Adrenal gland (tissue), 12 donors: ENCODE measurements around the gene DUSP16. TPM values are rescaled to one million over a fixed set of nuclear protein-coding genes. Genes with fewer than 3 reads are reported as not detected.

Experiments used
- DNase-seq, 7 donors: peaks; one replicate each; pipeline ENCODE4 v3.0.0-alpha.2; 2019 to 2020
- H3K27ac ChIP-seq, 5 donors: fragments of 200-600 bp; sonication (generic) in 4 of 5; 1 replicate in 3 of 5; 2 replicates in 2 of 5; pipeline versions ENCODE4 v1.5.1 to v1.8.0; 2016 to 2020; ENCODE audit warnings: mild to moderate bottlenecking in 1 of 5
- H3K27me3 ChIP-seq: fragments of 200-600 bp; 2 replicates; pipeline ENCODE4 v1.8.0; 2021
- H3K36me3 ChIP-seq, 2 donors: fragments of 200-600 bp; replicated peaks in 1 of 2; 1 replicate in 1 of 2; 2 replicates in 1 of 2; pipeline versions ENCODE4 v1.5.1 to v1.8.0; 2018 to 2022
- H3K4me1 ChIP-seq, 2 donors: fragments of 200-600 bp; replicated peaks in 1 of 2; 1 replicate in 1 of 2; 2 replicates in 1 of 2; pipeline versions ENCODE4 v1.5.1 to v1.8.0; 2018 to 2021
- H3K4me3 ChIP-seq, 4 donors: fragments of 200-600 bp; sonication (generic) in 3 of 4; one replicate each; pipeline ENCODE4 v1.5.1; 2016 to 2018
- H3K9me3 ChIP-seq, 3 donors: fragments of 200-600 bp; sonication (generic) in 1 of 3; replicated peaks in 1 of 3; 1 replicate in 2 of 3; 2 replicates in 1 of 3; pipeline versions ENCODE4 v1.5.1 to v1.8.0; 2016 to 2021
- CTCF ChIP-seq, 6 experiments: fragments of 450-650 bp in 4 of 6; fragments of 200-600 bp in 2 of 6; sonication (generic) in 1 of 6; IDR thresholded peaks; 1 replicate in 5 of 6; 2 replicates in 1 of 6; pipeline versions ENCODE4 v1.5.1 to v1.8.0; 2016 to 2021; ENCODE audit warnings: antibody characterized with exemption in 6 of 6, mild to moderate bottlenecking in 2 of 6, moderate library complexity in 1 of 6
- POLR2A ChIP-seq, 2 donors: fragments of 450-650 bp; IDR thresholded peaks; one replicate each; pipeline ENCODE4 v1.6.1; 2017; ENCODE audit warnings: antibody characterized with exemption in 2 of 2, mild to moderate bottlenecking in 2 of 2, moderate library complexity in 1 of 2
- WGBS, 4 donors: extraction: QIAGEN DNeasy Blood & Tissue Kit in 2 of 4; methylation state at CpG; one replicate each; pipeline versions ENCODE4 v1.1.5 to v1.1.7; 2013 to 2017; 5-methylcytosine and 5-hydroxymethylcytosine counted together
- intact Hi-C, 2 donors: fragments of 100-400 bp; cut with DNase I; formaldehyde crosslinking; loops; one replicate each; pipeline versions ENCODE4 v1.14.1 to v1.15.0; 2022 to 2023
- polyA plus RNA-seq, 3 donors: library from polyadenylated mRNA; stranded (reverse); fragments of 200-250 nt in 2 of 3; fragments of 350-450 nt in 1 of 3; fragmentation: Illumina TruSeq in 1 of 3; extraction: RNeasy Lipid Tissue Mini Kit (QIAGEN cat#74804) in 1 of 3; gene quantifications; one replicate each; pipeline ENCODE4 v1.2.3, GENCODE V29; 2013 to 2014
- total RNA-seq, 9 donors: library from RNA; depleted of rRNA in 4 of 9; stranded (reverse); fragments of >200 nt in 4 of 9; fragments of 120-200 nt in 1 of 9; fragmentation: NEBNext Ultra II Directional in 1 of 9; extraction: Animal tissue kit (Norgen Biotek cat#: 25700) in 1 of 9; gene quantifications; one replicate each; pipeline versions ENCODE4 v1.1.0 to v1.2.4, GENCODE V29; 2013 to 2023
- donor health status: healthy with polysubstance abuse.
- donor health status: Bipolar disorder and iron deficiency.
- donor health status: DM: yes; HTN: yes; CAD: no.
- donor health status: DM: no; HTN: no; CAD: no.
- donor health status: DM: no; HTN: no; CAD: no.
- donor health status: DM: yes; HTN: yes; CAD: no.

DUSP16 gene
- total and polyA plus RNA-seq, 12 donors, result 24.5 to 374 (median 109) TPM

- Histone ChIP-seq H3K4me1 (peaks cover 6 to 30% of the 10 kb centered on the region in 2 donors), H3K36me3 (no peaks in the 10 kb centered on the region), H3K27ac (no peak overlapping the region), H3K4me3 (no peak overlapping the region), H3K9me3 (no peaks in the 10 kb centered on the region), H3K27me3 (no peaks in the 10 kb centered on the region)
- DNase-seq, result no peak
- 87 to 91% (median 89%) methylated on average over 3 of the region's 3 CpGs for WGBS, 4 donors
- intact Hi-C loops, result no loop called here
- TF ChIP-seq POLR2A (IDR thresholded peaks at IDR 0.05) (no peak), CTCF (IDR thresholded peaks at IDR 0.05) (no peak)
These were observed 115.9 kb downstream of the DUSP16 start for GRCh38 chr12:12446786-12447185.

- no peak for DNase-seq
- intact Hi-C loops, result no loop called here
- TF ChIP-seq CTCF (IDR thresholded peaks at IDR 0.05) (no peak), POLR2A (IDR thresholded peaks at IDR 0.05) (no peak)
- H3K4me1 ChIP-seq, result peaks cover 6 to 37% of the 10 kb centered on the region in 2 donors
- no peaks in the 10 kb centered on the region for H3K36me3 ChIP-seq
- WGBS, 4 donors, result 96 to 100% (median 98%) methylated on average over 2 of the region's 2 CpGs
- H3K27ac ChIP-seq, result no peak overlapping the region
- H3K9me3 ChIP-seq, result no peaks in the 10 kb centered on the region
- H3K4me3 ChIP-seq, result no peak overlapping the region
- no peaks in the 10 kb centered on the region for H3K27me3 ChIP-seq
These were observed 116.8 kb downstream of the DUSP16 start for GRCh38 chr12:12445882-12446181.

GRCh38 chr12:12445165-12445881 lies 117.3 kb downstream of the DUSP16 start:
- no peak overlapping the region for H3K4me3 ChIP-seq
- intact Hi-C loops, result no loop called here
- TF ChIP-seq POLR2A (IDR thresholded peaks at IDR 0.05) (no peak), CTCF (IDR thresholded peaks at IDR 0.05) (no peak)
- DNase-seq, result no peak
- peaks cover 6 to 35% of the 10 kb centered on the region in 2 donors for H3K4me1 ChIP-seq
- no peaks in the 10 kb centered on the region for H3K36me3 ChIP-seq
- H3K27ac ChIP-seq, result no peak overlapping the region
- 86 to 89% (median 89%) methylated on average over 4 of the region's 4 CpGs for WGBS, 4 donors
- H3K27me3 ChIP-seq, result no peaks in the 10 kb centered on the region
- no peaks in the 10 kb centered on the region for H3K9me3 ChIP-seq

GRCh38 chr12:12443431-12443878 lies 119.2 kb downstream of the DUSP16 start:
- peak in 6 of 7 donors; percentile 32 to 73 (median 44) for DNase-seq
- 59 to 74% (median 71%) methylated on average over 5 of the region's 5 CpGs for WGBS, 4 donors

More at GRCh38 chr12:12443431-12443878, 119.2 kb downstream of the DUSP16 start:
- peaks cover 6 to 28% of the 10 kb centered on the region in 2 donors for H3K4me1 ChIP-seq
- intact Hi-C loops, result no loop called here
- no peaks in the 10 kb centered on the region for H3K9me3 ChIP-seq
- TF ChIP-seq POLR2A (IDR thresholded peaks at IDR 0.05) (no peak), CTCF (IDR thresholded peaks at IDR 0.05) (no peak)
- peak overlapping the region in 4 of 5 donors; percentile 61 to 86 (median 73) for H3K27ac ChIP-seq
- no peaks in the 10 kb centered on the region for H3K27me3 ChIP-seq
- no peak overlapping the region for H3K4me3 ChIP-seq
- no peaks in the 10 kb centered on the region for H3K36me3 ChIP-seq
